T-helper 2 cell treated with Interferon-gamma antibody and Interleukin-4, amounts not matched to agents 5 μg/mL and 100 μg/mL, for 36 hours (primary cell): ENCODE results near the gene TMEM106C.
A peak's percentile ranks its signal among the peaks of the same experiment; 100 is the strongest.

ENCODE experiments used
- DNase-seq: peaks from one replicate; pipeline ENCODE4 v3.0.0; 2021; ENCODE audit warnings: low spot score
- H3K27ac Mint-ChIP-seq: one replicate; pipeline ENCODE4 v1.8.0; 2021; ENCODE audit warnings: mild to moderate bottlenecking, mixed read lengths
- H3K27me3 Mint-ChIP-seq: one replicate; pipeline ENCODE4 v1.8.0; 2021; ENCODE audit warnings: low read depth, mixed read lengths
- H3K36me3 Mint-ChIP-seq: one replicate; pipeline ENCODE4 v1.8.0; 2021; ENCODE audit warnings: low read depth, mixed read lengths
- H3K4me1 Mint-ChIP-seq: one replicate; pipeline ENCODE4 v1.8.0; 2021; ENCODE audit warnings: low read depth, mixed read lengths
- H3K4me3 Mint-ChIP-seq: one replicate; pipeline ENCODE4 v1.8.0; 2022; ENCODE audit warnings: mild to moderate bottlenecking, moderate library complexity, mixed read lengths
- H3K9me3 Mint-ChIP-seq: one replicate; pipeline ENCODE4 v1.8.0; 2021; ENCODE audit warnings: mixed read lengths

The TMEM106C gene

GRCh38 chr12:47962198-47962597 is 1.2 kb upstream of the TMEM106C start:
- no peak for DNase-seq
- H3K4me3 Mint-ChIP-seq = no peak overlapping the region
- peaks cover 31% of the 10 kb centered on the region for H3K27me3 Mint-ChIP-seq
- peaks cover 3% of the 10 kb centered on the region for H3K9me3 Mint-ChIP-seq
- peaks cover 32% of the 10 kb centered on the region for H3K4me1 Mint-ChIP-seq
- H3K36me3 Mint-ChIP-seq = peaks cover 33% of the 10 kb centered on the region
- no peak overlapping the region for H3K27ac Mint-ChIP-seq

GRCh38 chr12:47964106-47964728 is 821 bp downstream of the TMEM106C start:
- peak; percentile 7 for DNase-seq
- H3K4me3 Mint-ChIP-seq = peak overlapping the region; percentile 99
- H3K36me3 Mint-ChIP-seq = peaks cover 45% of the 10 kb centered on the region
- peaks cover 31% of the 10 kb centered on the region for H3K27me3 Mint-ChIP-seq
- peak overlapping the region; percentile 17 for H3K27ac Mint-ChIP-seq
- peaks cover 32% of the 10 kb centered on the region for H3K4me1 Mint-ChIP-seq
- H3K9me3 Mint-ChIP-seq = no peaks in the 10 kb centered on the region

GRCh38 chr12:47965581-47965980 is 2.2 kb downstream of the TMEM106C start:
- Mint-ChIP-seq H3K4me1 (peaks cover 31% of the 10 kb centered on the region), H3K27ac (no peak overlapping the region), H3K27me3 (peaks cover 20% of the 10 kb centered on the region), H3K4me3 (peak overlapping the region; percentile 99), H3K36me3 (peaks cover 45% of the 10 kb centered on the region), H3K9me3 (no peaks in the 10 kb centered on the region)
- DNase-seq = no peak

GRCh38 chr12:47967461-47968321 is 4.3 kb downstream of the TMEM106C start:
- H3K36me3 Mint-ChIP-seq = peaks cover 48% of the 10 kb centered on the region
- no peaks in the 10 kb centered on the region for H3K9me3 Mint-ChIP-seq
- H3K27me3 Mint-ChIP-seq = peaks cover 7% of the 10 kb centered on the region
- H3K27ac Mint-ChIP-seq = no peak overlapping the region
- no peak overlapping the region for H3K4me3 Mint-ChIP-seq
- DNase-seq = no peak
- H3K4me1 Mint-ChIP-seq = peaks cover 31% of the 10 kb centered on the region

GRCh38 chr12:47969845-47970244 is 6.4 kb downstream of the TMEM106C start:
- Mint-ChIP-seq H3K27ac (no peak overlapping the region), H3K4me3 (no peak overlapping the region), H3K4me1 (peaks cover 18% of the 10 kb centered on the region), H3K27me3 (no peaks in the 10 kb centered on the region), H3K36me3 (peaks cover 35% of the 10 kb centered on the region), H3K9me3 (no peaks in the 10 kb centered on the region)
- no peak for DNase-seq

GRCh38 chr12:47970843-47971242 is 7.4 kb downstream of the TMEM106C start:
- DNase-seq = no peak
- peaks cover 27% of the 10 kb centered on the region for H3K36me3 Mint-ChIP-seq
- H3K4me3 Mint-ChIP-seq = no peak overlapping the region
- no peaks in the 10 kb centered on the region for H3K27me3 Mint-ChIP-seq
- H3K9me3 Mint-ChIP-seq = no peaks in the 10 kb centered on the region
- H3K4me1 Mint-ChIP-seq = peaks cover 9% of the 10 kb centered on the region
- H3K27ac Mint-ChIP-seq = no peak overlapping the region

- H3K27ac Mint-ChIP-seq = no peak overlapping the region
- no peak for DNase-seq
- no peaks in the 10 kb centered on the region for H3K9me3 Mint-ChIP-seq
- no peak overlapping the region for H3K4me3 Mint-ChIP-seq
- no peaks in the 10 kb centered on the region for H3K4me1 Mint-ChIP-seq
- H3K27me3 Mint-ChIP-seq = peaks cover 5% of the 10 kb centered on the region
- peaks cover 10% of the 10 kb centered on the region for H3K36me3 Mint-ChIP-seq
Measured at GRCh38 chr12:47972895-47973294, 9.5 kb downstream of the TMEM106C start.

- no peaks in the 10 kb centered on the region for H3K9me3 Mint-ChIP-seq
- peaks cover 6% of the 10 kb centered on the region for H3K36me3 Mint-ChIP-seq
- peaks cover 5% of the 10 kb centered on the region for H3K27me3 Mint-ChIP-seq
- H3K4me1 Mint-ChIP-seq = no peaks in the 10 kb centered on the region
- no peak overlapping the region for H3K4me3 Mint-ChIP-seq
- no peak overlapping the region for H3K27ac Mint-ChIP-seq
- no peak for DNase-seq
Measured at GRCh38 chr12:47973870-47974269, 10.5 kb downstream of the TMEM106C start.

GRCh38 chr12:47975036-47975620 is 11.7 kb downstream of the TMEM106C start:
- DNase-seq = no peak
- Mint-ChIP-seq H3K4me1 (no peaks in the 10 kb centered on the region), H3K27me3 (peaks cover 5% of the 10 kb centered on the region), H3K9me3 (no peaks in the 10 kb centered on the region), H3K27ac (no peak overlapping the region), H3K4me3 (no peak overlapping the region), H3K36me3 (peaks cover 2% of the 10 kb centered on the region)

GRCh38 chr12:47975816-47976215 is 12.4 kb downstream of the TMEM106C start:
- no peaks in the 10 kb centered on the region for H3K4me1 Mint-ChIP-seq
- no peak overlapping the region for H3K4me3 Mint-ChIP-seq
- no peak for DNase-seq
- H3K27ac Mint-ChIP-seq = no peak overlapping the region
- H3K27me3 Mint-ChIP-seq = peaks cover 5% of the 10 kb centered on the region
- H3K36me3 Mint-ChIP-seq = peaks cover 2% of the 10 kb centered on the region
- no peaks in the 10 kb centered on the region for H3K9me3 Mint-ChIP-seq

GRCh38 chr12:47977046-47977771 is 13.8 kb downstream of the TMEM106C start:
- H3K27me3 Mint-ChIP-seq = peaks cover 5% of the 10 kb centered on the region
- no peak overlapping the region for H3K4me3 Mint-ChIP-seq
- H3K36me3 Mint-ChIP-seq = peaks cover 1% of the 10 kb centered on the region
- no peak overlapping the region for H3K27ac Mint-ChIP-seq
- no peaks in the 10 kb centered on the region for H3K9me3 Mint-ChIP-seq
- H3K4me1 Mint-ChIP-seq = no peaks in the 10 kb centered on the region
- no peak for DNase-seq

GRCh38 chr12:47977772-47978597 is 14.6 kb downstream of the TMEM106C start:
- no peak for DNase-seq
- H3K36me3 Mint-ChIP-seq = no peaks in the 10 kb centered on the region
- no peak overlapping the region for H3K4me3 Mint-ChIP-seq
- no peaks in the 10 kb centered on the region for H3K9me3 Mint-ChIP-seq
- H3K27ac Mint-ChIP-seq = no peak overlapping the region
- peaks cover 5% of the 10 kb centered on the region for H3K27me3 Mint-ChIP-seq
- no peaks in the 10 kb centered on the region for H3K4me1 Mint-ChIP-seq

- DNase-seq = no peak
- Mint-ChIP-seq H3K4me3 (no peak overlapping the region), H3K4me1 (no peaks in the 10 kb centered on the region), H3K36me3 (no peaks in the 10 kb centered on the region), H3K9me3 (no peaks in the 10 kb centered on the region), H3K27ac (no peak overlapping the region), H3K27me3 (peaks cover 5% of the 10 kb centered on the region)
Measured at GRCh38 chr12:47978598-47978873, 15.1 kb downstream of the TMEM106C start.
